Neural crest cell (in vitro differentiated cells): ENCODE results near the gene CEP152. TPM values are rescaled to one million over a fixed set of nuclear protein-coding genes. Genes with fewer than 3 reads are reported as not detected.

Experiments used
- DNase-seq: peaks from one replicate; pipeline ENCODE4 v3.0.0; 2021; ENCODE audit warnings: low read depth, mixed read lengths, low spot score
- H3K27ac Mint-ChIP-seq: one replicate; pipeline ENCODE4 v1.8.0; 2021; ENCODE audit warnings: mild to moderate bottlenecking, mixed read lengths; ENCODE audit not compliant: unreplicated experiment
- H3K27me3 Mint-ChIP-seq: 2 replicates; pipeline ENCODE4 v1.8.0; 2021; ENCODE audit warnings: low read depth, mild to moderate bottlenecking, mixed read lengths
- H3K36me3 Mint-ChIP-seq: 2 replicates; pipeline ENCODE4 v1.8.0; 2021; ENCODE audit warnings: low read depth, mild to moderate bottlenecking, mixed read lengths
- H3K4me1 Mint-ChIP-seq: 2 replicates; pipeline ENCODE4 v1.8.0; 2021; ENCODE audit warnings: mixed read lengths
- H3K4me3 Mint-ChIP-seq: one replicate; pipeline ENCODE4 v1.8.0; 2021; ENCODE audit warnings: mild to moderate bottlenecking, mixed read lengths
- H3K9me3 Mint-ChIP-seq: 2 replicates; pipeline ENCODE4 v1.8.0; 2021; ENCODE audit warnings: mixed read lengths
- total RNA-seq: library from RNA; stranded (reverse); gene quantifications from 2 replicates; pipeline ENCODE4 v1.2.1, GENCODE V29; 2021
- TF ChIP-seq, protein P1 (sequence below): fragments of 200-600 bp; sonication (generic); conservative IDR thresholded peaks from 2 replicates; pipeline ENCODE4 v1.5.0; 2021; ENCODE audit warnings: antibody characterized with exemption, mild to moderate bottlenecking

CEP152 gene
- total RNA-seq, 1 donor from 2014 or later, result 17.4 TPM

DNA sequence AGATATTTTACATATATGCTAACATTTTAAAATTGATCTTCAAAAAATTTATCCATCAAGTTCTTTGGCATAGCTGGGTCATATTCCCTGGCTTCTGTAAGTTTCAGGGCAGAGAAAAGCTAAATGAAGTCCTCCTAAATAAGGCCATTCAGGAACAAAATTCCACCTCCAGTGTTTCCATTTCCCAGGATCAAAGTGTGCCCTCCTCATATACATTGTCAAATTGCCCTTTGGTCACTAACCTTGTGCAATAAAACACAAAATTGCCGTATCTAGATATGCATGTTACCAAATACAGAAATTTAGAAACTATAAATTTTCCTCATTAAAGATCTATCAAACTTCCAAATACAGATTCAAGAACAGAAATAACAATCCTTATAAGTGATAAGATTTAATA is 10.6 kb downstream of the CEP152 start:
- H3K9me3 Mint-ChIP-seq, result no peaks in the 10 kb centered on the region
- H3K27ac Mint-ChIP-seq, result no peak overlapping the region
- no peak overlapping the region for H3K4me3 Mint-ChIP-seq
- H3K36me3 Mint-ChIP-seq, result peaks cover 4% of the 10 kb centered on the region
- H3K4me1 Mint-ChIP-seq, result peaks cover 12% of the 10 kb centered on the region
- TF ChIP-seq, protein P1, sequence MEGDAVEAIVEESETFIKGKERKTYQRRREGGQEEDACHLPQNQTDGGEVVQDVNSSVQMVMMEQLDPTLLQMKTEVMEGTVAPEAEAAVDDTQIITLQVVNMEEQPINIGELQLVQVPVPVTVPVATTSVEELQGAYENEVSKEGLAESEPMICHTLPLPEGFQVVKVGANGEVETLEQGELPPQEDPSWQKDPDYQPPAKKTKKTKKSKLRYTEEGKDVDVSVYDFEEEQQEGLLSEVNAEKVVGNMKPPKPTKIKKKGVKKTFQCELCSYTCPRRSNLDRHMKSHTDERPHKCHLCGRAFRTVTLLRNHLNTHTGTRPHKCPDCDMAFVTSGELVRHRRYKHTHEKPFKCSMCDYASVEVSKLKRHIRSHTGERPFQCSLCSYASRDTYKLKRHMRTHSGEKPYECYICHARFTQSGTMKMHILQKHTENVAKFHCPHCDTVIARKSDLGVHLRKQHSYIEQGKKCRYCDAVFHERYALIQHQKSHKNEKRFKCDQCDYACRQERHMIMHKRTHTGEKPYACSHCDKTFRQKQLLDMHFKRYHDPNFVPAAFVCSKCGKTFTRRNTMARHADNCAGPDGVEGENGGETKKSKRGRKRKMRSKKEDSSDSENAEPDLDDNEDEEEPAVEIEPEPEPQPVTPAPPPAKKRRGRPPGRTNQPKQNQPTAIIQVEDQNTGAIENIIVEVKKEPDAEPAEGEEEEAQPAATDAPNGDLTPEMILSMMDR, result no peak
- DNase-seq, result no peak
- H3K27me3 Mint-ChIP-seq, result no peaks in the 10 kb centered on the region

GRCh38 chr15:48798319-48798718 is 12.6 kb downstream of the CEP152 start:
- Mint-ChIP-seq H3K4me1 (peaks cover 12% of the 10 kb centered on the region), H3K27me3 (no peaks in the 10 kb centered on the region), H3K9me3 (no peaks in the 10 kb centered on the region), H3K27ac (no peak overlapping the region), H3K36me3 (no peaks in the 10 kb centered on the region), H3K4me3 (no peak overlapping the region)
- TF ChIP-seq, protein P1, result no peak
- no peak for DNase-seq

DNA sequence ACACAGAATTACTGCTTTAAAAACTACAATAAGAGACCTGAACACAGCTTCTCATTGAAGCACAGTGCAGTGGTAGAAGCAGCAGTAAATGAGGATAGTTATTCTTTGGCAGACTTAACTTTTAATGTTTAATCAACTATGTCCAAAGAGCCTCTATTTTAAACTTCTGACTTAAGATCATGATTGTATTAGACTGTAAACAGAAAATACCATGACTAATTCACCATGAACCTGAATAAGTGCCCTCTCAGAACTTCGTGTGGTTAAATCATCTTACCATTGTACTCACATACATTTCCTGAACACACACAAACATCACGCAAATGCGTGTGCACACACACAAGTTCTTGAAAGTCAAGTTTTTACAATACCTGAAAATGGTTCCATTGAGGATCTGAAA is 13.9 kb downstream of the CEP152 start:
- TF ChIP-seq, protein P1, result no peak
- Mint-ChIP-seq H3K27me3 (no peaks in the 10 kb centered on the region), H3K4me3 (no peak overlapping the region), H3K9me3 (no peaks in the 10 kb centered on the region), H3K27ac (no peak overlapping the region), H3K4me1 (peaks cover 12% of the 10 kb centered on the region), H3K36me3 (peaks cover 6% of the 10 kb centered on the region)
- no peak for DNase-seq

DNA sequence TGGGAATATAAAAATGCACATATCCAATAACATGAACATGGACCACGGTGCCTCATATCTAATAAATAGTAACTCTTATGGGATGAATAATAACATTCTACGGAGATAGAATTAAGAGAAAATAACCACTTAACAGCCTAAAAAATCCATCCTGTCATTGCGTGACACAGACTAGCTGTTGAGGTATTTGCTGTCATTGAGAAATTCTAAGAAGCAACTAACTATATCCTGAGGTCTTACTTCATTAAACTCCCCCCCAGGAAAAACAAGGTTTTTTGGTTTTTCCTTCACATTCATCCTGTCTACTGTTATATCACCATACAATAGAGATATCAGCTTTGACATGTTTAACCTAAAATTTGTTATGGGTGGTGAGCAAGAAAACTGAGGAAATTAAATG is 14.3 kb downstream of the CEP152 start:
- H3K9me3 Mint-ChIP-seq, result no peaks in the 10 kb centered on the region
- H3K27ac Mint-ChIP-seq, result no peak overlapping the region
- peaks cover 12% of the 10 kb centered on the region for H3K4me1 Mint-ChIP-seq
- no peak for DNase-seq
- H3K27me3 Mint-ChIP-seq, result no peaks in the 10 kb centered on the region
- H3K36me3 Mint-ChIP-seq, result peaks cover 6% of the 10 kb centered on the region
- TF ChIP-seq, protein P1, result no peak
- H3K4me3 Mint-ChIP-seq, result no peak overlapping the region

- no peak overlapping the region for H3K27ac Mint-ChIP-seq
Measured at GRCh38 chr15:48795901-48796300, 15.0 kb downstream of the CEP152 start.

More at GRCh38 chr15:48795901-48796300, 15.0 kb downstream of the CEP152 start:
- Mint-ChIP-seq H3K4me1 (peaks cover 8% of the 10 kb centered on the region), H3K9me3 (no peaks in the 10 kb centered on the region), H3K36me3 (peaks cover 6% of the 10 kb centered on the region), H3K4me3 (no peak overlapping the region), H3K27me3 (no peaks in the 10 kb centered on the region)
- TF ChIP-seq, protein P1, result no peak
- DNase-seq, result no peak
